GM12865 (cell line): Measurements from ENCODE around the gene MAP1LC3A.

Source experiments
- DNase-seq: peaks from one replicate; pipeline ENCODE4 v3.0.0; 2010; ENCODE audit warnings: low read depth
- H3K4me3 ChIP-seq: 2 replicates; pipeline ENCODE4 v1.5.1; 2011; ENCODE audit warnings: mild to moderate bottlenecking, low read depth, low read length, control low read depth
- TF ChIP-seq, protein P1 (sequence below): IDR thresholded peaks from 2 replicates; pipeline ENCODE4 v1.5.1; 2011; ENCODE audit warnings: low read length, control low read depth, low read depth, inconsistent platforms; ENCODE audit not compliant: insufficient read depth; ENCODE audit errors: missing control alignments

The MAP1LC3A gene

DNA sequence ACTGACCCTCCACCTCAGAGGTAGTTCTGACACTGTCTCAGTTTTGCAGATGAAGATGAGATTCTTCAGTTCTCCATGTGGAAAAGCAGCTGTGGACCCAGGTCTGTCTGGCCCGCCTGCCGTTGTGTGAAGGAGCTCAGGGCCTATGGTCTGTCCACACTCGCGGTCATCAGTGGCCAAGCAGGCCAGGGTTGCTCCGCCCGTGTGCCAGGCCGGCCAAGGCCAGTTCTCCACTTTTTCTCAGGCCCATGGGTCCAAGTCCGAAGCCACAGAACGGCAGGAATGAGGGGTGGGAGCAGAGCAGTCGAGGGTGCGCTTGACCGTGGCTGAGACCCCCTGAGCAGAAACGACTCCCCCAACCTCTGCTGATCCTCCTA, 8.6 kb upstream of the MAP1LC3A start:
- TF ChIP-seq, protein P1, sequence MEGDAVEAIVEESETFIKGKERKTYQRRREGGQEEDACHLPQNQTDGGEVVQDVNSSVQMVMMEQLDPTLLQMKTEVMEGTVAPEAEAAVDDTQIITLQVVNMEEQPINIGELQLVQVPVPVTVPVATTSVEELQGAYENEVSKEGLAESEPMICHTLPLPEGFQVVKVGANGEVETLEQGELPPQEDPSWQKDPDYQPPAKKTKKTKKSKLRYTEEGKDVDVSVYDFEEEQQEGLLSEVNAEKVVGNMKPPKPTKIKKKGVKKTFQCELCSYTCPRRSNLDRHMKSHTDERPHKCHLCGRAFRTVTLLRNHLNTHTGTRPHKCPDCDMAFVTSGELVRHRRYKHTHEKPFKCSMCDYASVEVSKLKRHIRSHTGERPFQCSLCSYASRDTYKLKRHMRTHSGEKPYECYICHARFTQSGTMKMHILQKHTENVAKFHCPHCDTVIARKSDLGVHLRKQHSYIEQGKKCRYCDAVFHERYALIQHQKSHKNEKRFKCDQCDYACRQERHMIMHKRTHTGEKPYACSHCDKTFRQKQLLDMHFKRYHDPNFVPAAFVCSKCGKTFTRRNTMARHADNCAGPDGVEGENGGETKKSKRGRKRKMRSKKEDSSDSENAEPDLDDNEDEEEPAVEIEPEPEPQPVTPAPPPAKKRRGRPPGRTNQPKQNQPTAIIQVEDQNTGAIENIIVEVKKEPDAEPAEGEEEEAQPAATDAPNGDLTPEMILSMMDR: no peak
- no peak for DNase-seq
- no peak overlapping the region for H3K4me3 ChIP-seq

DNA sequence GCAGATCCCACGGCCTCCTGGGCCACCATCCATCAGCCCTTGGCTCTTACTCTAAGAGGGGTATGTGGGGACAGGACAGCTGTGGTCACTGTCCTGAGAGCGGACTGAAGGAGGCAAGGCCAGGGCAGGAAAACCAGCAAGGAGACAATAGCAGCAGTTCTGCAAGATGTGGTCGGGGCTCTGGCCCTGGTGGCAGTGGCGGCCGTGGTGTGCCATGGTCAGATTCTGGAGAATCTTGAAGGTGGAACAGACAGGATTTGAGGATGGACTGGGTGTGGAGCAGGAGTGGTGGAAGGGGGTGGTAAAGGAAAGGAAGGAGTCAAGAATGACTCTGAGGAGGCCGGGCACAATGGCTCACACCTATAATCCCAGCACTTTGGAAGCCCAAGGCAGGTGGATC, 5.9 kb upstream of the MAP1LC3A start:
- TF ChIP-seq, protein P1: no peak
- no peak for DNase-seq
- no peak overlapping the region for H3K4me3 ChIP-seq

DNA sequence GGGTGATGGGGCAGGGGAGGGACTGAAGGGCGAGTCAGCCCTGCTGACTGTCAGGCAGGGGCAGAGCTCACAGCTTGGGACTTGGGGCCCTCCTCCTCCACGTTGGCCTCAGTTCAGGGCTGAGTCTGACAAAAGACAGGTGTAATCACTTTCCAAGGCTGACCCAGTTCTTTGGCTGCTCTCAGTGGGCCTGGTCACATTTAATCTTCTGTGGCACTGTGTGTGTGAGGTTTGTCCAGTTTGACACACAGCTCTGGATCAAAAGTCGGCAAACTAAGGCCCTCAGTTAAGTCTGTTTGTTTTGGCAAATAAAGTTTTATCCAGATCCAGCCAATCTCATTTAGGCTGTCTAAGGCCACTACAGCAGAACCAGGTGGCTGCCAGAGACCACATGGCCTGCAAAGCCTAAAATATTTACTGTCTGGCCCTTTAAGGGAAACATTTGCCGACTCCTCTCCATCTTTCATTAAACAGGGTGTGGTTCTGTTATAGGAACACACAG, 5.1 kb upstream of the MAP1LC3A start:
- DNase-seq: no peak
- TF ChIP-seq, protein P1: no peak
- H3K4me3 ChIP-seq: no peak overlapping the region

DNA sequence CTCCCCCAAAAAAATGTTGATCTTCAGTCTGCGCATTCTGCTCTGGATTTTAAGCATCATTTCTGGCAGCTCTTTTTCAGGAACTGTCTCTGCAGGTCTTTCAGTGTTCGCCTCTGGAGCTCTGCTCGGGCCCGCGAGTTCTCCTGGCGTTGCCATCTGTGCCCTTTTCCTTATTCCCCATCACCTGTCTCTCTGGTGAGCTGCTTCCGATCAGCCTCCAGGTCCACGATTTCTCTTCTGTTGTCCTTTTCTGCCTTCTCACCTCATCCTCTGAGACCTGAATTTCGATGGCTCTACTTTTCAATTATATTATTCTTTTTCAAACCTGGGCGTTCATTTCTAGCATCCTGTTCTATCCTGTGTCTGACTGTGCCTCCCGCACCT, 590 bp upstream of the MAP1LC3A start:
- peak overlapping the region; percentile 83 for H3K4me3 ChIP-seq
- TF ChIP-seq, protein P1: no peak
- DNase-seq: no peak

DNA sequence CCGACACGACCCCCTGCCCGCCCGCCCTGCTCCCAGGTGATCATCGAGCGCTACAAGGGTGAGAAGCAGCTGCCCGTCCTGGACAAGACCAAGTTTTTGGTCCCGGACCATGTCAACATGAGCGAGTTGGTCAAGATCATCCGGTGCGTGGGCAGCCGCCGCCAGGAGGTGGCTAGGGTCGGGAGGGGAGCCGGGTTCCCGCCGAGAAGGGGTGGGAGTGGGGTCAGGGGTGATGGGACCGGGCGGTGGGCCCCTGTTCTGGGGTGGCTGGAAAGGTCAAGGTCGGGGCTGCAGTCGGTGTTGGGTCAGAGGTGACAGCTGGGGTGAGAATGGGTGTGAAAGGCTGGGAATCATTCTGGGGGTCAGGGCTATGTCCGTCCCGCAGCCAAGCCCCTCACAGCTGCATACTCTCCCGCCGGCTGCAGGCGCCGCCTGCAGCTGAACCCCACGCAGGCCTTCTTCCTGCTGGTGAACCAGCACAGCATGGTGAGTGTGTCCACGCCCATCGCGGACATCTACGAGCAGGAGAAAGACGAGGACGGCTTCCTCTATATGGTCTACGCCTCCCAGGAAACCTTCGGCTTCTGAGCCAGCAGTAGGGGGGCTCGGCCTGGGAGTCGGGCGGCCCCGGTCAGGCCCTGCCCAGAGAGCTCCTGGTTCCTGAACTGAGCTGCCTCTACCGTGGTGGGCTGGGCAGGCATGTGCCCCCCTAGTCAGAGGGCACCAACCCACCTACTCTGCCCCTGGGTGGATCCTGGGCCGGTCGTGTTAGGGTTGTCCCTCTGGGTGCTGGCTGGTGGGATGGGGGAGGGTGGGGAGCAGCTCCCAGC, 1.0 kb downstream of the MAP1LC3A start:
- TF ChIP-seq, protein P1: no peak
- no peak overlapping the region for H3K4me3 ChIP-seq
- no peak for DNase-seq

DNA sequence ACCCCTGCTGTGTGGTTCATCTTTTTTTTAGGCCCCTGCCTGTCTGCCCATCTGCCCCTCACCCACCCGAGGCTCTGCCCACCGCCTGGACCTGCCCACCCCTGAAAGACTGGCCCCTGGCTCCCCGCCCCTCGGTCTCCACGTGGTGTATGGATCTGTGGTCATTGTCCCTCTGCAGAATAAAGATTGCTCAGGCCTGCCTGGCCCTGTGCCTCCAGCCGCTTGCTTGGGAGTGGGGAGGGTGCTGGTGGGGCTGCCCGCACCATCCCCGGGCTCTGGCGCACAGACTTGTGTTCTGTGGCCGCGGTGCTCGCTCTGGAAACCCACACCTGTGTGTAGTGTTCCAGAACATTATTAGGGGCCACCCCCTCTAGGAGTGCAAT, 1.6 kb downstream of the MAP1LC3A start:
- no peak for DNase-seq
- no peak overlapping the region for H3K4me3 ChIP-seq
- TF ChIP-seq, protein P1: no peak

DNA sequence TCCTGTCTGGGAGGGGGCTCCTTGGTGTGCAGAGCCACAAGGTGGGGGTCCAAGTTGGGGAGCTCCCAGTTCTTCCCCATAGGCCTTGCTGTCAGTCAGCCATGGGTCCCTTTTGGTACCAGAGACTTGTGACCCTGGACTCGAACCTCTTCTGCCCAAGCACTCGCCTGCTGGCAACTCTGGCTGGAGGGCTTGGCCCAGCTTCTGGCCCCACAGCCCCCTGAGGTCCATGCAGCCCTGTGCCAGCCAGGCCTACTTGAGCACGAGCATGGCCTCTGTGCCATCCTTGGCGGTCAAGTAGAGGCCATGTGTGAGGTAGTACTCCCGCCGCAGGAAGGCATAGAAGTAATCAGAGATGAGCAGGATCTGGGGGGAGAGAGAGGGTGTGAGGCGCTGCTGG, 2.1 kb downstream of the MAP1LC3A start:
- no peak for DNase-seq
- H3K4me3 ChIP-seq: no peak overlapping the region
- TF ChIP-seq, protein P1: no peak
